GM20431 (cell line): ENCODE data around the gene LRCOL1.

Source experiments
- in situ Hi-C: fragments of 300-500 bp; cut with MseI, MboI; formaldehyde crosslinking; loops from one replicate; pipeline ENCODE4 v1.15.0; 2020; ENCODE audit warnings: low sequenced_read_pairs; ENCODE audit not compliant: unreplicated experiment

Gene LRCOL1

GRCh38 chr12:132610051-132610759 lies at the start of gene LRCOL1:
Gene LRCOL1, minus strand, starts transcription at chr12:132610582. Its CDS starts 4,331 bp downstream, at chr12:132606251.
- in situ Hi-C loops, result no loop called here

GRCh38 chr12:132660052-132660451 lies 49.7 kb upstream of the LRCOL1 start:
- in situ Hi-C loops, result no loop called here

- in situ Hi-C loops, result no loop called here
Observed at GRCh38 chr12:132659146-132659545, 48.8 kb upstream of the LRCOL1 start.

- in situ Hi-C loops, result no loop called here
Observed at GRCh38 chr12:132658149-132658894, 47.9 kb upstream of the LRCOL1 start.

- in situ Hi-C loops, result no loop called here
Observed at GRCh38 chr12:132657004-132657727, 46.8 kb upstream of the LRCOL1 start.

- in situ Hi-C loops, result no loop called here
Observed at GRCh38 chr12:132653567-132654290, 43.3 kb upstream of the LRCOL1 start.

- in situ Hi-C loops, result no loop called here
Observed at GRCh38 chr12:132651444-132652100, 41.2 kb upstream of the LRCOL1 start.

- in situ Hi-C loops, result no loop called here
Observed at GRCh38 chr12:132649226-132649945, 39.0 kb upstream of the LRCOL1 start.

- in situ Hi-C loops, result no loop called here
Observed at GRCh38 chr12:132648616-132649225, 38.3 kb upstream of the LRCOL1 start.

GRCh38 chr12:132647858-132648257 lies 37.5 kb upstream of the LRCOL1 start:
- in situ Hi-C loops, result no loop called here

GRCh38 chr12:132646850-132647249 lies 36.5 kb upstream of the LRCOL1 start:
- in situ Hi-C loops, result no loop called here

GRCh38 chr12:132642846-132643835 lies 32.8 kb upstream of the LRCOL1 start:
- in situ Hi-C loops, result no loop called here

GRCh38 chr12:132641811-132642650 lies 31.6 kb upstream of the LRCOL1 start:
- in situ Hi-C loops, result no loop called here

- in situ Hi-C loops, result no loop called here
Observed at GRCh38 chr12:132640936-132641335, 30.6 kb upstream of the LRCOL1 start.

GRCh38 chr12:132639956-132640520 lies 29.7 kb upstream of the LRCOL1 start:
- in situ Hi-C loops, result no loop called here
